OCI-LY7 (cell line): Measurements from ENCODE around the gene TRIP12. TPM values are rescaled to one million over a fixed set of nuclear protein-coding genes. Genes with fewer than 3 reads are reported as not detected.

Source experiments
- BruUV-seq: library from RNA; stranded (reverse); fragments of 400-500 nt; replicated peaks from 2 replicates; lab custom pipeline; 2021; lab: Mats Ljungman, UMichigan
- CTCF ChIA-PET: fragments of 300-600 bp; sonication (Branson Sonifier 250); formaldehyde crosslinking; loops from one replicate; lab custom pipeline; 2022; ENCODE audit warnings: antibody characterized with exemption; ENCODE audit not compliant: unreplicated experiment; lab: Charles Lee
- POLR2A ChIA-PET: fragments of 300-600 bp; sonication (Branson Sonifier 250); formaldehyde crosslinking; loops from one replicate; lab custom pipeline; 2022; ENCODE audit warnings: antibody characterized with exemption; lab: Charles Lee
- DNase-seq: peaks from one replicate; pipeline ENCODE4 v3.0.0-alpha.2; 2015; ENCODE audit warnings: low spot score
- H2AFZ ChIP-seq: fragments of 200-600 bp; sonication (generic), shearing (Covaris generic); 2 replicates; pipeline ENCODE4 v1.6.1; 2014; ENCODE audit warnings: mild to moderate bottlenecking, antibody characterized with exemption, low read length, moderate library complexity
- H3K27ac ChIP-seq: fragments of 200-600 bp; sonication (generic); 2 replicates; pipeline ENCODE4 v1.5.1; 2014; ENCODE audit warnings: mixed run types, low read depth, mild to moderate bottlenecking, moderate library complexity, low read length, inconsistent platforms; ENCODE audit not compliant: poor library complexity, severe bottlenecking
- H3K36me3 ChIP-seq: fragments of 200-600 bp; sonication (generic); 2 replicates; pipeline ENCODE4 v1.6.1; 2014; ENCODE audit warnings: mild to moderate bottlenecking, antibody characterized with exemption, low read length, moderate library complexity, mixed read lengths; ENCODE audit not compliant: insufficient read depth
- H3K4me1 ChIP-seq: fragments of 200-600 bp; sonication (generic); 2 replicates; pipeline ENCODE4 v1.5.1; 2014; ENCODE audit warnings: mild to moderate bottlenecking, low read length; ENCODE audit not compliant: insufficient read depth, poor library complexity, severe bottlenecking
- H3K4me2 ChIP-seq: fragments of 200-600 bp; sonication (generic); 2 replicates; pipeline ENCODE4 v1.6.1; 2014; ENCODE audit warnings: mild to moderate bottlenecking, low read length
- H3K4me3 ChIP-seq: fragments of 200-600 bp; sonication (generic); 2 replicates; pipeline ENCODE4 v1.5.1; 2014; ENCODE audit warnings: mild to moderate bottlenecking, low read depth, low read length; ENCODE audit not compliant: poor library complexity, severe bottlenecking
- H3K79me2 ChIP-seq: fragments of 200-600 bp; sonication (generic); 2 replicates; pipeline ENCODE4 v1.6.1; 2016; ENCODE audit warnings: low read depth, mild to moderate bottlenecking, low read length, moderate library complexity, mixed read lengths; ENCODE audit not compliant: insufficient read depth
- H3K9me2 ChIP-seq: fragments of 200-600 bp; sonication (generic); 2 replicates; pipeline ENCODE4 v1.6.1; 2016; ENCODE audit warnings: mild to moderate bottlenecking, low read length, mixed read lengths; ENCODE audit not compliant: insufficient read depth
- H3K9me3 ChIP-seq: fragments of 200-600 bp; sonication (generic); 2 replicates; pipeline ENCODE4 v1.6.1; 2014; ENCODE audit warnings: mild to moderate bottlenecking, mixed run types, low read length, mixed read lengths
- H4K20me1 ChIP-seq: fragments of 200-600 bp; sonication (generic); 2 replicates; pipeline ENCODE4 v1.6.1; 2014; ENCODE audit warnings: mild to moderate bottlenecking, antibody characterized with exemption, low read length, moderate library complexity, mixed read lengths; ENCODE audit not compliant: insufficient read depth
- EZH2phosphoT487 ChIP-seq: fragments of 200-600 bp; sonication (generic); IDR thresholded peaks from 2 replicates; pipeline ENCODE4 v1.6.1; 2018; ENCODE audit warnings: low read depth, borderline replicate concordance, mild to moderate bottlenecking, mixed run types, antibody characterized with exemption, low read length, moderate library complexity, mixed read lengths
- intact Hi-C: fragments of 100-400 bp; cut with micrococcal nuclease; formaldehyde crosslinking; loops from one replicate; pipeline ENCODE4 v1.10.0; 2022; ENCODE audit not compliant: unreplicated experiment
- total RNA-seq, 2 experiments: library from RNA; depleted of rRNA in 1 of 2; stranded (reverse); fragments of >200 nt in 1 of 2; shearing (Covaris generic) in 1 of 2; gene quantifications; 2 replicates each; pipeline ENCODE4 v1.2.3, GENCODE V29; 2014 to 2022
- TF ChIP-seq, protein P1 (sequence below): fragments of 200-600 bp; sonication (generic); conservative IDR thresholded peaks from 2 replicates; pipeline ENCODE4 v1.5.1; 2014; ENCODE audit warnings: mild to moderate bottlenecking, antibody characterized with exemption, low read length, moderate library complexity, mixed read lengths

The TRIP12 gene
- total RNA-seq, 2 experiments from 2014 or later: 80.0 to 185 TPM

DNA sequence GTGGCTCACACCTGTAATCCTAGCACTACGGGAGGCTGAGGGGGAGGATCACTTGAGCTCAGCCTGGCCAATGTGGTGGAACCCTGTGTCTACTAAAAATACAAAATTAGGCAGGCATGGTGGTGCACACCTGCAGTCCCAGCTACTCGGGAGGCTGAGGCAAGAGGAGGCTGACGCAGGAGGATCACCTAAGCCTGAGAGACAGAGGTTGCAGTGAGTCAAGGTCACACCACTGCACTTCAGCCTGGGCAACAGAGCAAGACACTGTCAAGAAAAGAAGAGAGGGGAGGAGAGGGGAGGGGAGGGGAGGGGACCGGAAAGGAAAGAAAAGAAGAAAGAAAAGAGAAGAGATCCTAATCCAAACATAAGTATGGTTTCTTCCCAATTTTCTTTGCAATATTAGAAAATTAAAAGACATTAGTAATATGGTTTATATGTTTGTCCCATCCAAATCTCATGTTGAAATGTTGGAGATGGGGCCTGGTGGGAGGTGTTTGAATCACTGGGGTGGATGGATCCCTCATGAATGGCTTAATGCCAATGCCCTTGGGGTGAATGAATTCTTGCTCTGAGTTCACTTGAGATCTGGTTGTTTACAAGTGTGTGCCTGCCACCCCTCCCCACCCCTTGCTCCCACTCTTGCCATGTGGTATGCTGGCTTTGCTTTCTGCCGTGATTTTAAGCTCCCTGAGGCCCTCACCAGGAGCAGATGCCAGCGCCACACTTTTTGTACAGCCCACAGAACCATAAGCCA lies 50.7 kb downstream of the TRIP12 start:
- no peaks in the 10 kb centered on the region for H3K9me2 ChIP-seq
- no peak for DNase-seq
- peaks cover 44% of the 10 kb centered on the region for H3K36me3 ChIP-seq
- 0 out of 2 replicates have a peak, but pooled peaks cover 12% of the 10 kb centered on the region for H3K79me2 ChIP-seq
- H3K4me1 ChIP-seq: peaks cover 13% of the 10 kb centered on the region
- H3K4me3 ChIP-seq: no peak overlapping the region
- ChIA-PET CTCF (no interaction called here), POLR2A (interaction anchor here (0.5 kb wide), 1 partner anchor 275 kb away, joined by 3 read pairs; no protein-coding TSS in a partner anchor)
- no TSS peak for BruUV-seq
- H2AFZ ChIP-seq: no peak overlapping the region
- TF ChIP-seq EZH2phosphoT487: no peak
- TF ChIP-seq, protein P1, sequence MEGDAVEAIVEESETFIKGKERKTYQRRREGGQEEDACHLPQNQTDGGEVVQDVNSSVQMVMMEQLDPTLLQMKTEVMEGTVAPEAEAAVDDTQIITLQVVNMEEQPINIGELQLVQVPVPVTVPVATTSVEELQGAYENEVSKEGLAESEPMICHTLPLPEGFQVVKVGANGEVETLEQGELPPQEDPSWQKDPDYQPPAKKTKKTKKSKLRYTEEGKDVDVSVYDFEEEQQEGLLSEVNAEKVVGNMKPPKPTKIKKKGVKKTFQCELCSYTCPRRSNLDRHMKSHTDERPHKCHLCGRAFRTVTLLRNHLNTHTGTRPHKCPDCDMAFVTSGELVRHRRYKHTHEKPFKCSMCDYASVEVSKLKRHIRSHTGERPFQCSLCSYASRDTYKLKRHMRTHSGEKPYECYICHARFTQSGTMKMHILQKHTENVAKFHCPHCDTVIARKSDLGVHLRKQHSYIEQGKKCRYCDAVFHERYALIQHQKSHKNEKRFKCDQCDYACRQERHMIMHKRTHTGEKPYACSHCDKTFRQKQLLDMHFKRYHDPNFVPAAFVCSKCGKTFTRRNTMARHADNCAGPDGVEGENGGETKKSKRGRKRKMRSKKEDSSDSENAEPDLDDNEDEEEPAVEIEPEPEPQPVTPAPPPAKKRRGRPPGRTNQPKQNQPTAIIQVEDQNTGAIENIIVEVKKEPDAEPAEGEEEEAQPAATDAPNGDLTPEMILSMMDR: no peak
- H4K20me1 ChIP-seq: 0 out of 2 replicates have a peak, but pooled peaks cover 5% of the 10 kb centered on the region
- no peaks in the 10 kb centered on the region for H3K9me3 ChIP-seq
- no peak overlapping the region for H3K27ac ChIP-seq
- intact Hi-C loops: no loop called here
- H3K4me2 ChIP-seq: no peak overlapping the region

DNA sequence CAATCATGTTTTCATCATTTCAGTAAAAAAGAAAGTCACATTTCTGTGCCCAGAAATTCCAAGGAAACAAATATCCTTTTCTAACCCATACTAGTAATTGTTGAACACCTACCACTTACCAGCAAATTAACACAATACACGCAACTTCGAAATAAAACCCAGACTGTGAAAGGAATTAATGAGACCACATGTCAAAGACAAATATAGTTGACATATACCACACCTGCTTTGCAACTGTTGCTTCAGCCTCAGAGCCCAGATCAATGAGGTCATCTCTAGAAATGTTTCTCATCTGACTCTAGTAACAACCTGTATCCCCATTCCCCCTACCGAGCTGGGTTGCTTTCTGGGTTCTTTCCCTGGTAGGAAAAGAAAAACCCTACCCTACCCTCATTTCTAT lies 52.6 kb downstream of the TRIP12 start:
- no peak for TF ChIP-seq EZH2phosphoT487
- TF ChIP-seq, protein P1: no peak
- Histone ChIP-seq H3K36me3 (peaks cover 48% of the 10 kb centered on the region), H3K27ac (no peak overlapping the region), H3K9me2 (no peaks in the 10 kb centered on the region), H3K9me3 (no peaks in the 10 kb centered on the region), H2AFZ (no peak overlapping the region), H3K79me2 (peaks cover 14% of the 10 kb centered on the region; the same call in 1 of the 2 replicates), H3K4me2 (no peak overlapping the region), H4K20me1 (0 out of 2 replicates have a peak, but pooled peaks cover 10% of the 10 kb centered on the region), H3K4me3 (no peak overlapping the region), H3K4me1 (peaks cover 13% of the 10 kb centered on the region)
- intact Hi-C loops: no loop called here
- CTCF ChIA-PET: no interaction called here
- no peak for DNase-seq
- POLR2A ChIA-PET: no interaction called here
- BruUV-seq: no TSS peak

DNA sequence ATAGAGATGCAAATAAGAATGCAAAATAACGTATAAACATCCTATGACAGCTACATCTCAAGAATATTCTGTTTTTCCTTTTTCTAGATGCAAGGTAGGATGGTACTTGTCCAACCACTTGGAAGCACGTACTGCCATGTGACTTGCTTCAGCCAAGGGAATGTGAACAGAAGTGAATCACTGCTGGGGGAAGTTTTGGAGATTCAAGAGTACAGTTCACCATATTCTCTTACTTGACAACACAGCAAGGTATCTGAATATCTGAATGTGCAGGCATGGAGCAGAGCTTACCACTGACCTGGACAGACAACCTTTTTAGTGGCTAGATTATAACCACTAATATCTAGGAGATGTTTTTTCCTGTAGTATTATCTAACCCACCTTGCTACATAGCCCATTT lies 53.0 kb downstream of the TRIP12 start:
- peaks cover 13% of the 10 kb centered on the region for H3K4me1 ChIP-seq
- H3K4me2 ChIP-seq: no peak overlapping the region
- H4K20me1 ChIP-seq: 0 out of 2 replicates have a peak, but pooled peaks cover 10% of the 10 kb centered on the region
- intact Hi-C loops: no loop called here
- BruUV-seq: no TSS peak
- H3K4me3 ChIP-seq: no peak overlapping the region
- H2AFZ ChIP-seq: no peak overlapping the region
- H3K9me3 ChIP-seq: no peaks in the 10 kb centered on the region
- H3K36me3 ChIP-seq: peaks cover 44% of the 10 kb centered on the region
- no peak overlapping the region for H3K27ac ChIP-seq
- TF ChIP-seq, protein P1: no peak
- no peak for TF ChIP-seq EZH2phosphoT487
- ChIA-PET CTCF (no interaction called here), POLR2A (no interaction called here)
- peaks cover 10% of the 10 kb centered on the region; the same call in 1 of the 2 replicates for H3K79me2 ChIP-seq
- H3K9me2 ChIP-seq: no peaks in the 10 kb centered on the region
- DNase-seq: no peak
